ENCODE data around the gene CSNK1G2.

The CSNK1G2 gene
- 88.5 to 224 (median 173) reads per million in 3 experiments for total RNA-seq

DNA sequence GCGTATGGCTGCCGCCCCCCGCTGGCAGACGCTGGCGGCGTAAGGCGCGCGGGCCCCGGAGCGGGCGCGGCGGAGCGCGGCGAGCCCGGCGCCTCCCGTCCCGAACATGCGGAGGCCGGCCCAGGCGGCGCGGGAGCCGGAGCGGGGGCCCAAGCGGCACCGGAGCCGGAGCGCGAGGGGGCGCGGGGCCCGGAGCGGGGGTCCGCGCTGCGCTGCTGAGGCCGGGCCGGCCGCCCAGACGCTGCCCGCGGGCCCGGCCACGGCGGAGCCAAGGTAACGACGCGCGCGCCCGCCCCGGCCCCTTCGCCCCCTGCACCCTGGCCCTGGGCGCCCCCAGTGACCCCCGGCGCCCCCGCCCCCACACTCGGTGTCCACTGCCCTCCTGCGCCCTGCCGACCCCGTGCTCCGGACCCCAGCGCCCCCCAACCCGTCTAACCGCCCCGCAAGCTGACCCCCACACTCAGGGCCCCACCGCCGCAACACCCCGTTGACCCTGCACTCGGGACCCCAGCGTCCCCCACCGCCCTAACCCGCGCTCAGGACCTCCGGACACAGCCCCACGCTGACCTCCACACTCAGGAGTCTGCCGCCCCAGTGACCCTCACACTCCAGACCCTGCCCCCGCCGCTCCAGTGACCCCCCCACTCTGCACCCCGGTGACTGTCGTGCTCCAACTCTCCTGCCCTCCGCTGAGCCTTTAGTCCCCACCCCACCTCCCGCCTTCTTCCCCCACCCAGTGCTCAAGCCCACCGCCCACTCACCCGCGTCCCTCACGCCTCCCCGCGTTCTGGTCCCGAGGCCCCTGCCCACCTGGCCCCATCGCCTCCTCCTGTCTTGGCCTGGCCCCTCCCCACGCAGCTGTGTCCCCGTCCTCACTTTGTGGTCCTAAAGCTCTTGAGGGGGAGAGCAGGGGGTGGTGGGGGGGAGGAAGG, at the start of gene CSNK1G2:
TSS of gene CSNK1G2 (plus strand) at position 27 of the 932 bp plus-strand sequence. CDS start 28,601 bp downstream, outside the sequence.
- no peak for DNase-seq

DNA sequence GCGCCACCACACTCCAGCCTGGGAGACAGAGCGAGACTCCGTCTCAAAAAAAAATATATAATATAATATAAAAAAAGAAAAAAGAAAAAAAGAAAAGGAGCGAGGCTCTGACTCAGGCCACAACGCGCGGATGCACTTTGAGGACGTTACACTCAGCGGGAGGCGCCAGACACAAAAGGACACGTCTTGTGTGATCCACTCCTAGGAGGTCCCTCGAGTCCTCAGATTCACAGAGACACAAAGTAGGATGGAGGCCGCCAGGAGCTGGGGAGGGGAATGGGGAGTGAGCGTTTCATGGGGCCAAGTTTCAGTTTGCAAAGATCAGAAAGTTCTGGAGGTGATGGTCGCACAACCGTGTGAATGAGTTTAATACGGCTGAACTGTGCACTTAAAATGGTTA, 47.2 kb upstream of the CSNK1G2 start:
- DNase-seq = no peak

DNA sequence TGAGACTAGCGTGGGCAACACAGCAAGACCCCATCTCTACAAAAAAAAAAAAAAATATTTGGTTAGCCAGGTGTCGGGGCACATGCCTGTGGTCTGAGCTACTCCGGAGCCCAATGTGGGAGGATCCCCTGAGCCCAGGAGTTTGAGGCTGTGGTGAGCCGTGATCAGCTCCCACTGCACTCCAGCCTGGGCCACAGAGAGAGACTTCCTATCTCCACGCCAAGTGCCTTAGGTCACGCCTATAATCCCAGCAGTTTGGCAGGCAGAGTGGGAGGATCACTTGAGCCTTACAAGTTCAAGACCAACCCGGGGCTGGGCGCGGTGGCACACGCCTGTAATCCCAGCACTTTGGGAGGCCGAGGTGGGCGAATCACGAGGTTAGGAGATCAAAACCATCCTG, 44.5 kb upstream of the CSNK1G2 start:
- no peak for DNase-seq

DNA sequence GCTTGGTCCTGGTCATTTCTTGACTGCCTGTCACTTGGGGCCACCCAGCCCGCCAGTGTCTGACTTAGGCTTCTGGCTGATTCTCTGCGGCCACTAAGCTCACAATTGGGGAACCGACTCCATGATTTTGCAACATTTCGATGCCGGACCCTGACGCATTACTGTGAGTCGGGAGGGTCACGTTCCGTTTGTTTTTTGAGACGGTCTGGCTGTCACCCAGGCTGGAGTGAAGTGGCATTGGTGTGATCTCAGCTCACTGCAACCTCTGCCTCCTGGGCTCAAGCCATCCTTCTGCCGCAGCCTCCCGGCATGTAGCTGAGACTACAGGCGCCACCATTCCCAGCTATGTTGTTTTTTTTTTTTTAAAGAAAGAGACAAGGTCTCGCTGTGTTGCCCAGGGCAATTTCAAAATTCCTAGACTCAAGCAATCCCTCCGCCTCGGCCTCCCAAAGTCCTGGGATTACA, 39.0 kb upstream of the CSNK1G2 start:
- DNase-seq = no peak

DNA sequence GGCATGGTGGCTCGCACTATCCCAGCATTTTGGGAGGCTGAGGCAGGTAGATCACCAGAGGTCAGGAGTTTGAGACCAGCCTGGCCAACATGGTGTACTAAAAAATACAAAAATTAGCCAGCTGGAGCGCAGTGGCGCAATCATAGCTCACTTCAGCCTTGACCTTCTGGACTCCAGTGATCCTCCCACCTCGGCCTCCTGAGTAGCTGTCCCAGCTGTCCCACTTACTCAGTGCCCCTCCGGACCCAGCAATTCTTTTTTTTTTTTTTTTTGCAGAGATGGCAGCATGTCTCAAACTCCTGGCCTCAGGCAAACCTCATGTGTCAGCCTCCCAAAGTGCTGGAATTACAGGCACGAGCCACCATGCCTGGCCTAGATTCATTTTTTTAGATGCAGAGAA, 38.0 kb upstream of the CSNK1G2 start:
- DNase-seq = no peak

DNA sequence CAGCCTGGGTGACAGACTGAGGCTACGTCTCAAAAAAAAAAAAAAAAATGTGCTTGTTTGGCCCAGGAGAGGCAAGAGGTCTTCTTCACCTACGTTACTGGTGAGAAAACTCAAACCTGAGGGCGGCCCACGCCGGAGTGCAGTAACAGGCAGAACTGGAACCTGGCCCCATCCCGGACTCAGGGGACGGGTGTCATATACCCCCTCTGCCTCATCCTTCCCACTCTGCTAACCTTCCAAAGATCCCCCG, 36.2 kb upstream of the CSNK1G2 start:
- no peak for DNase-seq

DNA sequence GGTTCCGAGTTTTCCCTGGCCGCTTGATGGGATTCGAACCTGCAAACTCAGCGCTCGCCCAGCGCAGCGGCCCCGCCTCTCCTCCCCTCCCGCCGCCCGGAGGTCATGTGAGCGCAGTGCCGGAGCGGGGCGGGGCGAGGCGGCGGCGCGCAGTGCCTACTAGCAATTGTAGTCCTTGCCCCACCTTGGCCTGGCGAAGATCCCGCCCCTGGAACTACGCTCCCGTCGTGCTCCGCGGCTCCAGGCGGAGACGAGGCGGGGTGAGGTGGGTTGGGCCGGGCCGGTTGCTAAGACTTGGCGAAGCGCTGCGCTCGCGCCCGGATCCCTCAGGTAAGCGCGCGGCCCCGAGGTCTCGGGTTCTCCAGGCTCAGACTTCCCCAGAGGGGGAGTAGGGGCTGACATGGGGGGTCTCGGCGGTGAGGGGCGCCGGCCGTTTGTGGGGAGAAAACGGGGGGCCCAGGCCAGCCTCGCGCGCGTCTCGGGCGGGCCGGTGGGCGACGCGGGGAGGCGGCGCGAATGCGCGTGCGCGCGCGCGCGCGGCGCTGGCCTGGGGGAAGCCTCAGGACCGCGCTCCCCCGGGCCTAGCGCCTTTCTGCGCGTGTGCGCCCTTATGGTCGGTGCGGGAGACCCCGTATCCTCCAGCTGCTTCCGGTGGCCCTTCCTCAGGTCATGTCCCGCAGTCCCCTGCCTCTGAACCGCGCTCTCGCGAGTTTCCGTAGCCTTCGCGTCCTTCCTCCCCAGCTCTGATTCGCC, 35.7 kb upstream of the CSNK1G2 start, which contains the start of the genes ADAT3 and SCAMP4:
TSS of gene ADAT3 (plus strand) at position 290 of the 753 bp plus-strand sequence. CDS start 6,649 bp downstream, outside the sequence.
TSS of gene SCAMP4 (plus strand) at position 290 of the 753 bp plus-strand sequence. CDS start 9,621 bp downstream, outside the sequence.
- DNase-seq = peak; percentile 97

DNA sequence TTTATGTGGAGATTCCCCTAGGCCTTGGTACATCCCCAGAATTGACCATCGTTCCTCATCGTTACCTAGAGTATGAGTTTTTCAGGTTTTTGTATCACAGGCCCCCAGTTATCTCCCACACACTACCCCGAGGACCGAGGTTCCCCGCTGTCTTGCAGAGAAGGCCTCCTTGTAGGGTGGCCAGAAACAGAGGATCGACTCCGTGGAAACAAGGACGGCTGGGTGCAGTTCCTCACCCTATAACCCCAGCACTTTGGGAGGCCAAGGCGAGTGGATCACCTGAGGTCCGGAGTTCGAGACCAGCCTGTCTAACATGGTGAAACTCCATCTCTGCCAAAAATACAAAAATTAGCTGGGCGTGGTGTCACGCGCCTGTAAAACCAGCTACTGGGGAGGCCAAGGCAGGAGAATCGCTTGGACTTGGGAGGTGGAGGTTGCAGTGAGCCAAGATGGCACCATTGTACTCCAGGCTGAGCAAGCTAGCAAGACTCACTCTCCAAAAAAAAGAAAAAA, 35.1 kb upstream of the CSNK1G2 start:
- no peak for DNase-seq

DNA sequence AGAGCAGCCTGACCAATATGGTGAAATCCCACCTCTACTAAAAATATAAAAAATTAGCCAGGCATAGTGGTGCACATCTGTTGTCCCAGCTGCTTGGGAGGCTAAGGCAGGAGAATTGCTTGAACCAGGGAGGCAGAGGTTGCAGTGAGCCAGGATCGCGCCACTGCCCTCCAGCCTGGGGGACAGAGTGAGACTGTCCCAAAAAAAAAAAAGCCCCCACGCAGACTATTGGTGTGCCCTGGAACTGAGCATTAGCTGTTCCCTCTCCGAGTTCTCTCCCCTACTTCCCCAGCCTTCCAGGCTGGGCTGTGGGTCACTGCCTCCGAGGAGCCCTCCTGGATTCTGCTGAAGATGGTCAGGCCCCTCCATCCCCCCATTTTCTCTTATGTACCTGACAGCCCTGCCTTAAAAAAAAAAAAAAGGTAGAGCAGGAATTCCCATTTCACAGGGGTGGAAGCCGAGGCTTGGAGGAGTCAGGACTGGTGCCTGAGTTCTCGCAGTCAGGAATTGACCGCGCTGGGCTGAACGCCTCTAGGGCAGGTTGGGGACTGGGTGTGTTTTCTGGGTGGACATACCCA, 33.9 kb upstream of the CSNK1G2 start:
- DNase-seq = no peak

DNA sequence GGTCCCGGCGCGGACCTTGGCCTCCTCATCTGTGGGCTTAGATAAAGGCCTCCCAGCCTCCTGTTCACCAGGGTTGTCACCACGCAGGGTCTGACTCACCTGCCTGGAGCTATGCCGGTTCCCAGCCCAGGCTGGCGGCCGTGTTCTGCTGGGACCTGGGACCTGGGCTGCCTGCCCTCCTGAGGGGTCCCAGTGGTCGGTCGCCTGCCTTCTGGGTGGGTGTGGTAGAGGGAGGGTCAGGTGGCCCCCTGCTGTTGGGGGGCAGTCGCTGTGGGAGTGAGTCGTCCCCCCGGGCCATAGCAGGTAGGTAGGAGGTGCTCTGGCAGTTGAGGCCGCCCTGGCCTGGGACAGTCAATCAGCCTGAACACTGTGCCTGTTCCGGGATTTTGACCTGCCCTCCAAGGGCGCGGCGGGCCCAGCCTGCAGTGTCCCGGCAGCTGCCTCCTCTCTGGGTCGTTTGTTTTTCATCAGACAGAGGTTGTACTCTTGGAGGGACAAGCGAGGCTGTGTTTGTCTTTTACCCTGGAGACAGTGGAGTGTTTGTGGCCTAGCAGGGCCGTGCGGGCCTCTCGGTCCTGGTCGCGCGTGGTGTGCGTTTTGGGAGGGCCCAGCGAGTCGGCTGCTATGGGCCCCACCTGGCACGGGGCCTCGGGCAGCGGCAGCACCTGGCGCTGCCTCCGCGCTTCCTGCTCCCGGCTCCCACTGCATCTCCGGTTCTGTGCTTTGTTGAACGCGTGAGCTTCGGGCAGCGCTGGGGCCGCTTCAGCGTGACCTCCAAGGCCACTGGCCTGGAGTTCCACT, 33.2 kb upstream of the CSNK1G2 start:
- DNase-seq = no peak

DNA sequence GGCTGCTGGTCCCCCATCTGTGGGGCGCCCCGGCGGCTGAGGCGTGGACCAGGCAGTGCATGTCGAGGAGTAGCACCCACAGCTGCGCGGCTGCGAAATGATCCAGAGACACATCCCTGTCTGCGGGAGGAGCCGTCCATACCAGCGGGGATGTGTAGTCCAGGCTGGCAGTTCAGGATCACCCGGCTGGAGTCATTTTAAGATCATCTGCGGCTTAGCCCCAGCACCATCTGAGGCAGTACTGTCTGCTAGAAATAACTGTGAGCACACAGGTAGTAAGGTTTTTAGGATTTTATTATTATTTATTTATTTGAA, 32.7 kb upstream of the CSNK1G2 start:
- no peak for DNase-seq

DNA sequence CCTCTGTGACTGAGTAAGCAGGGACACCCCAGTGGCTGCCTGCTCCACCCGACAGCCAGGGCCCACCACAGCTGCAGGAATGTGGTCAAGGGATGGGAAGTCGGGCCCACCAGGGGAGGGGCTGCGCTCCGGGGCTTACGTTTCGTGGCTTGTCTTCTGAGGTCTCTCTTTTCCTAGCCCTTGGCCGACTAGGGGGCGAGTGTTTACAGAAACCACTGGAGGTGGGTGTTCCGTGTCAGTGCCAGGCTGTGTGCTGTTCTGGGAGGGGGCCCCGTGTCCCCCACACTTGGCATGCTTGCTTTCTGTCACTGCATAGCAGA, 31.3 kb upstream of the CSNK1G2 start:
- DNase-seq = no peak

DNA sequence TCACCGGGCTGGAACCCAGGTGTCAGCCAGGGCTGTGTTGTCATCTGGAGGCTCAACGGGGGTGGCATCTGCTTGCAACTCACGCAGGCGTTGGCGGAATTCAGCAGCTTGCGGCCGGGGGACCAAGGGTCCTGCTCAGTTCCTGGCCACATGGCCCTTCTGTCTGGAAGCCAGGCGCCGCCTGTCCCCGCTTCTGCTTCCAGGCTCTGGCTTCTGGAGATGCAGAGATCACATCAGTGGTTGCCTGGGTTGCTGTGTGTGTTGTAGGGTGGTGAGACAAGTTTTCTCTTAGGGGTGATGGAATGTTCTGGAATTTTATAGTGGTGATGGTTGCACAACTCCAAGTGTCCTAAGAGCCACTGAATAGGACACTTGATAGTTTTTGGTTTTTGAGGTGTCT, 30.8 kb upstream of the CSNK1G2 start:
- no peak for DNase-seq

DNA sequence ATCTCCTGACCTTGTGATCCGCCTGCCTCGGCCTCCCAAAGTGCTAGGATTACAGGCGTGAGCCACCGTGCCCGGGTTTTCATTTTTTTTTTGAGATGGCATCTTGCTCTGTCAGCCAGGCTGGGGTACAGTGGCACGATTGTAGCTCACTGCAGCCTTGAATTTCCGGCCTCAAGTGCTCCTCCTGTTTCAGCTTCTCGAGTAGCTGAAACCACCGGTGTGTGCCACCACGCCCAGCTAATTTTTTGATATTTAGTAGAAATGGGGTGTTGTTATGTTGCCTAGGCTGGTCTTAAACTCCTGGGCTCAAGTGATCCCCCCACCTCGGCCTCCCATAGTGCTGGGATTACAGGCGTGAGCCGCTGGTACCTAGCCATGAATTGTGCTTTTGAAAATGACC, 29.9 kb upstream of the CSNK1G2 start:
- no peak for DNase-seq

DNA sequence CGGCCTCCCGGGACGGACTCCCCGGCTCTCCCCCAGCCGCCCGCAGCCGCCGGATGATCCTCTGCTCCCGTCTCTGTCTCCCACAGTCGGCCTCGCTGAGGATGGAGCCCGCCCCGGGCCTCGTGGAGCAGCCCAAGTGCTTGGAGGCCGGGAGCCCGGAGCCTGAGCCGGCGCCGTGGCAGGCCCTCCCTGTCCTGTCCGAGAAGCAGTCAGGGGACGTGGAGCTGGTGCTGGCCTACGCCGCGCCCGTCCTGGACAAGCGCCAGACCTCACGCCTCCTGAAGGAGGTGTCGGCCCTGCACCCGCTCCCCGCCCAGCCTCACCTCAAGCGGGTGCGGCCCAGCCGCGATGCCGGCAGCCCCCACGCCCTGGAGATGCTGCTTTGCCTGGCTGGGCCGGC, 29.0 kb upstream of the CSNK1G2 start:
- DNase-seq = no peak

DNA sequence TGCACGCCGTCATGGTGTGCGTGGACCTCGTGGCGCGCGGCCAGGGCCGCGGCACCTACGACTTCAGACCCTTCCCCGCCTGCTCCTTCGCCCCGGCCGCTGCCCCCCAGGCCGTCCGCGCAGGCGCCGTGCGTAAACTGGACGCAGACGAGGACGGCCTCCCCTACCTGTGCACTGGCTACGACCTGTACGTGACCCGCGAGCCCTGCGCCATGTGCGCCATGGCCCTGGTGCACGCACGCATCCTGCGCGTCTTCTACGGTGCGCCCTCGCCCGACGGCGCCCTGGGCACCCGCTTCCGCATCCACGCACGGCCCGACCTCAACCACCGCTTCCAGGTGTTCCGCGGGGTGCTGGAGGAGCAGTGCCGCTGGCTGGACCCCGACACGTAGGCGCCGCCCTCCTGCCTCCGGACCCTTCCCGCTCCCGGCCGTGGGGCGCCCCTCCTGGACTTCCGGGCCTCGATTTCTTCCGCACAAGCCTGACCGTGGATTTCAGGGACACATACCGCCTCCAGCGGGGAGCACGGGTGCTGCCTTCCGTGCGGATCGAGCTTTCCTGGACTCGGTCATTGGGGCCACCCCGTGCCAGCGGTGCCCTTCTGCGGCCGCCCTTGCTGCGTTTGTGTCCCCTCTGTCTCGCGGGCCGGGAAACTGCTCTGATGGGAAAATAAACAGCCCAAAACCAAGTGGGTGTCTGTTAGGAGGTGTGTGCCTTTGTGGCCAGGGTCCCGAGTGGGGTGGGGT, 28.0 kb upstream of the CSNK1G2 start:
- no peak for DNase-seq

DNA sequence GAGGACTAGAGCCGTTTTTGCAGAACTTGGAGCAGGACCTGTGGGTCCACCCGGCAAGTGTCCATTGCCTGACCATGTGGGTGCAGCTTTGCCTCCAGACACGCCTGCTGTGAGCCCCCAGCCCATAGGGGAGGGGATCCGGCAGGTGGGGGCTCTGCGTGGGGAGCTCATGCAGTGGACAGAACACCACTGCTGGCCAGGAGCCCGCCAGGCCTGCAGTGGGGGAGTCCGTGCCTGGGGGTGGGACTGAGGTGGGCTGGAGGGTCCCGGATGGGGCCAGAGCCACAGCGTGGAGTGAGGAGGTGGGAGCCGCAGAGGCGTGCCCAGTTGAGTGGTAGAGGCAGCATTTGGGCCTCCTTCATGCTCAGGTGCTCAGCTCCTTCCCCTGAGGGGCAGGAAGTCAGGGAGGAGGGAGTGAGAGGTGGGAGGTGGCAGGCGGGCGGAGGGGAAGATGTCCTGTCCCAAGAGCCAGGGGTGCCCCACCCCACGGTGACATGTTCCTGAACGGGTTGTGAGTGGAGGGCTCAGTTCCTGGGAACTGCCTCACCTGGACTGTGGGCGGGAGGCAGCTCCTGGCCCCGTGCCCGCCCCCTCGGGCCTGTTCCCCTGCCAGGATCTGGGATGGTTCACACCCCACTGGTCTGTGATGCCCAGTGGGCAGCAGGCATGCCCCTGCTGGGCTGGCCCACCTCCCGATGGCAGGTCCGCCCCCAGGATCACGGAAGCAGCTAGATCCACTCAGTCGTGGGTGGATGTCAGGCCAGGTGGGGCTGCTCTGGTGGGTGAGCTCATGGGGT, 27.0 kb upstream of the CSNK1G2 start:
- no peak for DNase-seq

DNA sequence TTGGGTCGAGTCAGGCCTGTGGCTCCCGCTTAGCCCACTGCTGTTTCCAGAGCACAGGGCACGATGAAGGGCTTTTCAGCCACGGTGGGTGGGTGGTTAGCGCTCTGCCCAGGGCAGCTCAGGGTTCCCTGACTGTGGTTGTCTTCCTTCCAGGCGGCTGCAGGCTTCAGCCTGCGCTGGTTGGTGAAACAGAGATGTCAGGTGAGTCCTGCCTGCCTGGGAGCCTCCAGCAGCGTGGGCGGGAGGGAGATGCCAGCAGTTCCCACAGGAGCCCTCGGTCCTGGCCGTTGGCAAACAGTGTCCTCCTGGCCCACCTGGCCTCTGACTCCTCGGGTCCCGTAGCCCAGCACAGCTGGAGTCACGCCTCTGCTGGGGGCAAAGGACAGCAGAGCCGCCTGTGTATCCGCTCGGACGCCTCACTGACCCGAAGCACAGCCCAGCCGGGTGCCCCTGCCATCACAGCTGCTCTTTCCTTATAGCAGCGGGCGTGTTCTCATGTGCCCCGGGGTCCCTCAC, 26.1 kb upstream of the CSNK1G2 start:
- DNase-seq = no peak

DNA sequence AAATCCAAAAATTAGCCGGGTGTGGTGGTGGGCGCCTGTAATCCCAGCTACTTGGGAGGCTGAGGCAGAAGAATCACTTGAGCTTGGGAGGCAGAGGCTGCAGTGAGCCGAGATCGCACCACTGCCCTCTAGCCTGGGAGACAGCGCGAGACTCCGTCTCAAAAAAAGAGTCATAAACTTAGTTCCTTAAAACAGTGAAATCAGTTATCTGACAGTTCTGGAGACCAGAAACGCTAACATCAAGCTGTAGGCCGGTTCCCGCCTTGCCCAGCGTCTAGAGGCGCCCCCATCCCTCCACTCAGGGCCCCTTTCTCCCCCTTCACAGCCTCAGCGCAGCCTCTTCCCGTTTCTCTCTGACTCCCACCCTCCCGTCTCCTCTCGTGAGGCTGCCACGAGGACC, 23.8 kb upstream of the CSNK1G2 start:
- no peak for DNase-seq

DNA sequence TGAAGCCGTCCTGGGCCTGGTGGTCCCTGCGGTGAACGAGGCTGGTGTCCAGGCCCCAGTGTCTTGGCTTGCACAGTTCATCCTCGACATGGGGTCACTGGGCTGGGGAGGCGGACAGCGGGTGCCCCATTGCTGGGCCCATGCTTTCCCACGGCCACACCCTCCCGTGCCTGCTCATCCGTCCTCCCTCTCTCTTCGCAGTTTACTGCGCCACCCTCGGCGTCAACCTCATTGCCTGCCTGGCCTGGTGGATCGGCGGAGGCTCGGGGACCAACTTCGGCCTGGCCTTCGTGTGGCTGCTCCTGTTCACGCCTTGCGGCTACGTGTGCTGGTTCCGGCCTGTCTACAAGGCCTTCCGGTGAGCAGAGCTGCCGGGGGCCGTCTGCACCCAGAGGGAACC, 23.0 kb upstream of the CSNK1G2 start:
- DNase-seq = no peak

DNA sequence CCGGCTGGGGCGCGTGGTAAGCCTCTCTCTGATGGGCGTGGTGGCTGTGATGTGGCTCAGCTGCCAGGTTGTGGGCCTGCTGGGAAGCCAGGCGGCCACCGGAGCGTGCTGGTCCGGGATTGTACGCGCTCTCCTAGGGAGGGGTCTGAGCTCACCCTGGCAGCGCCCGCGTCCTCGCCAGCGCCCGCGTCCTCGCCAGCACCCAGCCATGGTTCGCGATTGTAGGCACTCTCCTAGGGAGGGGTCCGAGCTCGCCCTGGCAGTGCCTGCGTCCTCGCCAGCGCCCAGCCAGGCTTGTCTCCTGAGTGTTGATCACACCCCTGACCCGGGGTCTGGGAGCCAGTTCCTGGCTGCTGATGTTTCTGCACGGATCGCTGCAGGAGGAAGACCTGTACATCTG, 22.0 kb upstream of the CSNK1G2 start:
- DNase-seq = no peak

Measured in central memory CD4-positive, alpha-beta T cell (primary cell).